HG03521 (cell line): ENCODE data around the gene HMX3.
"Not testable (repeated sequence)": the region's sequence is repeated elsewhere in the genome, so short reads cannot be mapped to it uniquely, and the experiment has no call there.

ENCODE experiments used
- ATAC-seq: cut with Tn5 transposase; IDR thresholded peaks from one replicate; pipeline ENCODE4 v1.9.1; 2021; ENCODE audit warnings: mild to moderate bottlenecking, moderate library complexity; ENCODE audit not compliant: unreplicated experiment

HMX3 gene

GRCh38 chr10:123166618-123167017 is 30.8 kb downstream of the HMX3 start:
- ATAC-seq: no peak

GRCh38 chr10:123170961-123171360 is 35.2 kb downstream of the HMX3 start:
- no peak for ATAC-seq

DNA sequence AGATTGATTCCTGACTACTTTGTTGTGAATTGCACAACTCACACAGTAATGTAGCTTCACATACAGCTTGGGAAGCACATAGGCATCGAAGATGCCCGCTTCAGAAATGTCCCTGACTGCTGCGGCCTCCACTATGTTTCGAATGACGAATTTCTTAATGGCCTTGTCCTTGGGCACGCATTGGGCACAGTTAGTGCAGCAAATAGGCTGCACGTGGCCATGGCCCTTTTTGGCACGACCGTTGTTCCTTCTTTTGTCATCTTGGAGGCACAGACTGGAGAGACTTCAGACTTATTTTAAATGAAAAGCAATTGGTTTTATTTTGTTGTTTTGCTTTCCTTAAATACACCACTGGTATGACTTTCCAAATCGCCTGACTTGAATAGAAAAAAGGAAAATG is 35.8 kb downstream of the HMX3 start:
- not testable (repeated sequence) for ATAC-seq

DNA sequence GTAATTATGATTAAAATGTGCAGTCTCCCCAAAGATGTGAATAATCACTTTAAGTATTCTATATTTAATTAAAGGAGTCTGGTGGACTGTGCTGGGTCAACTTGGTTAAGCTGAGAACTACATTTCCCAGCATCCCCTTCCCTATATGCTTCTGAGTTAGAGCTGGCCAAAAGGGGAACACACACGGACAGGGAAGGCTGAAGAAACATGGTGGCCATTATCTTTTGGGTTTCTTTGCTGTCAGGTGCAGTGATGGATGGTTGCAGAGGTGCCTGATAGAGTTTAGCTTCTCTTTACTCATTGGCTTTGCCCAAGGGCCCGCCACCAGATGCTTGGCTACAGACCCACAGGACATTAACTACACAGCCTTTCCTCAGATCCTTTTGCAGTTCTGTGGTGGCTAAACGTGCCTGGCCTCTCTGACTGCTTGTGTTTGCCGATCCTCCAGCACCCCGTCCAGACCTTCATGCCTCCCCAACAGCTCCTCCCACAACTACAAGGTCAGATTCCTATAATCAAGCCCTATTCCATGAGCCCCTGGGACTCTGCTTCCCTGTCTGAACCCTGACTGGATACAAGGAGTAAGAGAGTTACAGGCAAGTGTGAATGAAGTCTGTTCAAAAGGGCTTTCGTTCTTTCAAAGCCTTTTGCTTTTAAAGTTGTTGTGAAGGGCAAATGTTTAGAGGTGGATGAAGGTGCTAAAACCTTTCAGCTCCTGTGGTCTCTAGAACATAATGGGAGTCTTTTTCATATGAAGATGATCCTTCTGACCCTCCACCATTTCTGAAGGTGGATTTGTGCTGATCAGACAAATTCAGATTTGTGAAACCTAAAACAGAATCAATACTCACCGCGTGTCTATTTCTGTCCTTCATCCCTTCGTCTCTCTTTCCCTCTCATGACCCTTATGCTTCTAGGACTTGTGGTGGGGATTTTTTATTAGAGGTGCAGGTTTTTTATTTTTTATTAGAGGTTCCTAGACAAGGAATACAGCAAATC is 39.9 kb downstream of the HMX3 start:
- no peak for ATAC-seq

GRCh38 chr10:123178390-123178789 is 42.6 kb downstream of the HMX3 start:
- ATAC-seq: not testable (repeated sequence)

DNA sequence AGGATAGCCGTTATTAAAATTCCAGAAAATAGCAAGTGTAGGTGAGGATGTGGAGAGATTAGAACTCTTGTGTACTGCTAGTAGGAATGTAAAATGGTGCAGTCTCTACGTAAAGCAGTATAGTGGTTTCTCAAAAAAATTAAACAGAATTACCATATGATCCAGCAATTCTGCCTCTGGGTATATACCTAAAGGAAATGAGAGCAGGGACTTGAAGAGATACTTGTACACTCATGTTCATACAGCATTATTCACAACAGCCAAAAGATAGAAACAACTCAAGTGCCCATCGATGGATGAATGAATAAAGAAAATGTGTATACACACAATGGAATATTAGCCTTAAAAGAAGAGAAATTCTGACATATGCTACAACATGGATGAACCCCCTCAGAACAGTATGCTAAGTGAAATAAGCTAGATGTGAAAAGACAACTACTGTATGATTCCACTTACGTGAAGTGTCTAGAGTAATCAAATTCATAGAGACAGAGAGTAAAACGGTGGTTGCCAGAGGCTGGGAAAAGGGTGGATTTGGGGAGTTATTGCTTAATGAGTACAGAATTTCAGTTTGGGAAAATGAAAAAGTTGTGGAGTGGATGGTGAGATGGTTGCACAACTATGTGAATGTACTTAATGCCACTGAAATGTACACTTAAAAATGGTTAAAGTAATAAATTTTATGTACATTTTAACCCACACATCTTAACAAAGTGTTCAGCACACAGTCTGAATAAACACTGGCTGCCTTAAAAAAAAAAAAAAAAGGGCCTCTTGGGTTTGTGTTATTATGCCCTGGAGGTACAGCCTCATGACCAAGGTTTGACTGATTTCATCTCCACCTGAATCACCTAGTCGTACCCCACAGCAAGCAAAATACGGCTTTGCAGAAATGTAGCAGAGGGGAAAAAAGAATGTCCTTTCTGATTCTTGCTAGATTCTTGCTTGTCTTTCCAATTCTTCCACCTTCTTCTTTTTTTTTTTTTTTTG is 44.6 kb downstream of the HMX3 start:
- ATAC-seq: no peak

- no peak for ATAC-seq
These were observed 48.0 kb downstream of the HMX3 start for GRCh38 chr10:123183724-123184123.

DNA sequence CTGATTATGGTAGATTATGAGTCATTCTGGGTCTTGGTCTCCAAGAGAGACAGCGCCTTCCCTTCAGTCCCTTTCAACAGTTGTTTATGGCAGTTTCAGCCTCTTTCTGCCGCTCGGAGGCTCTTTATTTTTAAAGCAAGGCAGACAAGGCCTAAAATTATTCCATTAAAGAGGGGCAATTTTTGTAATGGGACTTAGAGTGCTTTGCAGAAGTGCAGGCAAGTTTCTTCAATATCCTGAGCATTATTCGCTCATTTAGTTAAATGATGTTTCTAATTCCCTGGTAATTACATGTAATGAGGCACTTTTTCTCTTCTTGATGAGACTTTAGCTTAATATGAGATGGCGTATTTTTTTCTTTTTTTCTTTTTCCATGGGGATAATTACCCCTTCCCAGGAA is 52.0 kb downstream of the HMX3 start:
- ATAC-seq: no peak
